ENCODE data around the gene SLC43A2. TPM values are rescaled to one million over a fixed set of nuclear protein-coding genes. Genes with fewer than 3 reads are reported as not detected.

SLC43A2 gene
- total RNA-seq, 1 experiment from 2014 or later, result 12.9 TPM

GRCh38 chr17:1532836-1533602 lies 95.6 kb downstream of the SLC43A2 start:
- no peak overlapping the region for H3K4me2 ChIP-seq (ENCODE audit: insufficient read depth, insufficient read length, low read length)
- TF ChIP-seq CTCF (conservative IDR thresholded peaks at IDR 0.05), result peak; percentile 75

More at GRCh38 chr17:1532836-1533602, 95.6 kb downstream of the SLC43A2 start:
- Histone ChIP-seq H3K23ac (ENCODE audit: insufficient read length, low read depth, low read length) (no peak overlapping the region), H3K27ac (ENCODE audit: insufficient read length, low read depth, low read length) (no peak overlapping the region), H2AK5ac (ENCODE audit: insufficient read length, low read length) (no peak overlapping the region), H3K23me2 (ENCODE audit: insufficient read length, low read depth, low read length, poor library complexity, severe bottlenecking) (no peaks in the 10 kb centered on the region), H4K91ac (ENCODE audit: insufficient read length, low read depth, low read length) (no peak overlapping the region), H2BK15ac (ENCODE audit: low read depth, low read length) (no peak overlapping the region), H3K79me1 (ENCODE audit: insufficient read depth, low read depth, low read length, poor library complexity, severe bottlenecking) (no peaks in the 10 kb centered on the region), H3K27me3 (ENCODE audit: insufficient read depth, low read length) (no peaks in the 10 kb centered on the region), H2AFZ (ENCODE audit: low read length) (no peak overlapping the region), H2BK5ac (ENCODE audit: insufficient read length, low read length) (no peak overlapping the region), H3K18ac (ENCODE audit: insufficient read length, low read depth, low read length) (no peak overlapping the region), H2BK20ac (ENCODE audit: low read depth, low read length, poor library complexity, severe bottlenecking) (no peak overlapping the region), H3K9ac (ENCODE audit: extremely low read depth, insufficient read length, low read length) (no peak overlapping the region), H4K5ac (ENCODE audit: insufficient read length, low read depth, low read length) (no peak overlapping the region), H3T11ph (ENCODE audit: low read length) (no peak overlapping the region), H3K56ac (ENCODE audit: insufficient read length, low read depth, low read length) (no peak overlapping the region), H4K8ac (replicated peaks; ENCODE audit: insufficient read length, low read depth, low read length) (no peak overlapping the region), H3K4me1 (ENCODE audit: insufficient read depth, low read length) (no peaks in the 10 kb centered on the region), H3K79me2 (ENCODE audit: insufficient read depth, low read length) (no peaks in the 10 kb centered on the region), H3K4ac (ENCODE audit: low read depth, low read length) (no peak overlapping the region), H4K20me1 (ENCODE audit: control insufficient read depth, insufficient read depth, insufficient read length) (no peaks in the 10 kb centered on the region), H3K14ac (ENCODE audit: insufficient read depth, low read length) (no peak overlapping the region), H2BK120ac (ENCODE audit: low read depth, low read length, poor library complexity, severe bottlenecking) (no peak overlapping the region), H3K9me3 (ENCODE audit: control insufficient read depth, low read depth, low read length) (no peaks in the 10 kb centered on the region), H2BK12ac (ENCODE audit: insufficient read length, low read depth, low read length) (no peak overlapping the region)
- Mint-ChIP-seq H3K4me1 (no peaks in the 10 kb centered on the region), H3K27me3 (ENCODE audit: low read depth) (no peaks in the 10 kb centered on the region), H3K36me3 (ENCODE audit: insufficient read depth in 1 of 3, low read depth in 3 of 3) (peaks cover 12 to 70% (median 41%) of the 10 kb centered on the region in 3 experiments; a peak in 6 of 7 replicates), H3K4me3 (no peak overlapping the region), H3K27ac (peak overlapping the region in 1 of 3 experiments; percentile 56; a peak in 2 of 7 replicates), H3K9me3 (no peaks in the 10 kb centered on the region)
- WGBS (ENCODE audit: extremely low coverage, insufficient read length, low lambda C conversion rate), result no CpG with 5 or more reads among the region's 10 CpGs
- DNase-seq, result peak; percentile 85

All from H9 (cell line).